Heart left ventricle (tissue), 13 donors: ENCODE data around the gene GATA2.

Experiments used
- CTCF ChIP-seq, 12 donors: fragments of 200-600 bp; sonication (generic) in 4 of 12; IDR thresholded peaks; one replicate each; pipeline versions ENCODE4 v1.5.0 to v1.8.0; 2018 to 2022; ENCODE audit warnings: antibody characterized with exemption in 12 of 12, mild to moderate bottlenecking in 5 of 12
- POLR2A ChIP-seq, 2 donors: fragments of 450-650 bp; IDR thresholded peaks; one replicate each; pipeline ENCODE4 v1.6.1; 2017; ENCODE audit warnings: antibody characterized with exemption in 2 of 2, mild to moderate bottlenecking in 2 of 2, moderate library complexity in 2 of 2
- donor health status: ischemic (EF 13 %, LVEDD 7.1; RV severe dilation, severe dysfunction).
- donor health status: DM: no; HTN: yes; CAD: no.
- donor health status: DM: no; HTN: no; CAD: no.
- donor health status: ischemic (EF 25% LVEDD 6.9; RV normal size, moderate dysfunction).
- donor health status: ischemic (EF 25% LVEDD 5.7; RV mildly dilated, moderate dysfunction).
- donor health status: ischemic (EF 35%, LVEDD 5.7; RV mildly dilated, moderate dysfunction).
- donor health status: nonischemic (EF 11% LVEDD 7.7; RV severe dilation, severe dysfunction).
- donor health status: DM: yes; HTN: yes; CAD: no.
- donor health status: PGD.
- donor health status: ischemic (EF 29% LVEDD 5.4; RV normal size, mild dysfunction).
- donor health status: nonischemic (EF 23%, LVEDD 6.1; RV moderate dilation, normal function).

GRCh38 chr3:128461731-128462130, 31.3 kb downstream of the GATA2 start:
- no peak for TF ChIP-seq CTCF (IDR thresholded peaks at IDR 0.05)
- no peak for TF ChIP-seq POLR2A (IDR thresholded peaks at IDR 0.05)
